Activated naive CD4-positive, alpha-beta T cell treated with Interleukin-2 at 50 U/mL for 16 hours (primary cell): ENCODE measurements around the gene FAM222B.
"Not testable (repeated sequence)": the region's sequence is repeated elsewhere in the genome, so short reads cannot be mapped to it uniquely, and the experiment has no call there.

Source experiments
- DNase-seq: peaks from one replicate; pipeline ENCODE4 v3.0.0-alpha.2; 2020

Gene FAM222B

DNA sequence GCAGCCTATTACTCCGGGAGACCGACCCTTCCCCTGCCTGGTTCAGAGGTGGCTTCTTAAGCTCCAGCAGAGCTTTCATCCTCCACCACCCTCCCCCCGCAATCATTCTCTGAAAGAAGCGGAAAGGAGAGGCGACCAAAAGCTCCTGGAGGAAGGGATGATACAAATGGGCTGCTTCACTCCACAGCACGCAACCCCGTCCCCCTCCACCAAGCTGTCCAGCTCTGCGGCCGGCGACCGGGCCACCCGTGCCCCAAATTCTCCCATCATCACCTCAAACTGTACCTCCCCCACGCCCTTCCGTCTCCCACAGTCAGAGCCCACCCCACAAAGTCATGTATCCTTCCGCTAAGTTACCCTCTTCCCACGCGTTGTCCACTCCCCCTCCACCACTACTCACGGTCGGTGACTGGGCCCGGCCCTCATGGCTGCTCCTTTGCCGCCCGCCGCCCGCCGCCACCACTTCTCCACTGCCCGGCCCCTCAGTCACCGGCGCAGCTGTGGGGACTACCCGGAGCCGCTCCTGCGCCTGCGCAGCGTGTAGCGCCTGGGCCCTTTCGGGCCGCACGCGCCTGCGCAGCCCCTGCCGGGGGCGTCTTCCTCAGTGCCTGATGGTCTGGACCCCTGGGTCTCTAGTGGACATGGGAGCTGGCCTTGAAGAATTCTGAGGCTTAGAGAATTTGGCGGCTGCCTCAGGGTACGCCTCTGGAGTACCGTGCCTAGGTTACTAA lies at the start of gene FAM222B:
Gene FAM222B (minus strand): TSS at position 509 of the 731 bp plus-strand sequence. CDS start 76,123 bp downstream, outside the sequence.
- peak; percentile 89 for DNase-seq

DNA sequence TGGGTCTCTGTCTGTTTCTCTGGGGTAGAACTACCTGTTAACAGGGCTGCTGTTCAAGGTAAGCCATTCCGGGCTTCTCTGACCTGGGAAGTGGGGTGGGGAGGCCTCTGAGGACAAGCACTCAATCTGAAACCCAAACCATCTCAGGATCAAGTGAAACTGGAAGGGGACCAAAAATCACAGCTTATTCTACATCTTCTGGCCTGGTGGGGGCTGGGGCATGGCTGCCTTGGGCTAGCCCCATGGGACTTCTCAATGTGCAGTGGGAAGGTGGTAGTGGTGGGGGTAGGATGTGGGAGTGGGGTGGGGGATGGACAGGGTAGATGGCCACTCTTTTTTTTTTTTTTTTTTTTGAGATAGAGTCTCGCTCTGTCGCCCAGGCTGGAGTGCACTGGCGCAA lies 49.4 kb upstream of the FAM222B start:
- no peak for DNase-seq

DNA sequence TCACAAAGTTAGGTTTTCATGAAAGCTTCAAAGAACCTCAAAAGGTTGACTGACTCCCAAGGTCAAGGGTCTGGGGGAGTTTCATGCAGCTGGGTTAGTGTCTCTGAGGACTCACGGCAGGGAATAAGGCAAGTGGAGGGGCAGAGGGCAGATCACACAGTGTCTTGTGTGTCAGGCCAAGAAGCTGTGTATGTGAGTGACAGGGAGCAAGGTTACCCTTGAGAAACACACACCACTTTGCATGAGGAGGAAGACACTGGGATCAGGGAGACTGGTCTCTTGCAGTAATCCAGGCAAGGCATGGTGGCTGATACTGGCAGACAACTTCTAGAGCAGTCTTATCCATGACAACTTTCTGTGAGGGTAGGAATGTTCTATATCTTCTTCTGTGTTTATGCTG lies 48.6 kb upstream of the FAM222B start:
- no peak for DNase-seq

- no peak for DNase-seq
Measured at GRCh38 chr17:28889996-28890395, 47.4 kb upstream of the FAM222B start.

DNA sequence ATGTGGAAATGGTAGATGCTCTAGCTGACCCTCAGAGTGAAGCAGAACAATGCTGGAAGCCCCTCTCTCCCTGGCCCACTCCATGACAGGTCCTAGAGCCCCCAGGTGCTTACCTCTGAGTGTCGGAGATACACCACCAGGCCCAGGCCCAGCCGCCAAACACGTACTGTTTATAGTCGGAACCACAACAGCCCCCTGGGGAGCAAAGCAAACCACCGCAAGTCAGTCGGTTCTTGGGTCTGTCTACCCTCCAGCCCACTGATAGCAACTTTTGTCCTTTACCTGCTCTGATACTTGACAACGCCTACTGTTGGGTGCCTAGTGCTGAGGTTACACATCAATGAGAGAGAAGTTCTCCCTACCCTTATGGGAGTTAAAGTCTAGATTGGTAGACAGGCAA lies 46.2 kb upstream of the FAM222B start:
- DNase-seq = no peak

GRCh38 chr17:28887871-28888471 lies 45.4 kb upstream of the FAM222B start:
- no peak for DNase-seq

- no peak for DNase-seq
Measured at GRCh38 chr17:28885951-28886350, 43.4 kb upstream of the FAM222B start.

GRCh38 chr17:28885363-28885762 lies 42.8 kb upstream of the FAM222B start:
- DNase-seq = no peak

- DNase-seq = no peak
Measured at GRCh38 chr17:28883967-28884702, 41.5 kb upstream of the FAM222B start.

DNA sequence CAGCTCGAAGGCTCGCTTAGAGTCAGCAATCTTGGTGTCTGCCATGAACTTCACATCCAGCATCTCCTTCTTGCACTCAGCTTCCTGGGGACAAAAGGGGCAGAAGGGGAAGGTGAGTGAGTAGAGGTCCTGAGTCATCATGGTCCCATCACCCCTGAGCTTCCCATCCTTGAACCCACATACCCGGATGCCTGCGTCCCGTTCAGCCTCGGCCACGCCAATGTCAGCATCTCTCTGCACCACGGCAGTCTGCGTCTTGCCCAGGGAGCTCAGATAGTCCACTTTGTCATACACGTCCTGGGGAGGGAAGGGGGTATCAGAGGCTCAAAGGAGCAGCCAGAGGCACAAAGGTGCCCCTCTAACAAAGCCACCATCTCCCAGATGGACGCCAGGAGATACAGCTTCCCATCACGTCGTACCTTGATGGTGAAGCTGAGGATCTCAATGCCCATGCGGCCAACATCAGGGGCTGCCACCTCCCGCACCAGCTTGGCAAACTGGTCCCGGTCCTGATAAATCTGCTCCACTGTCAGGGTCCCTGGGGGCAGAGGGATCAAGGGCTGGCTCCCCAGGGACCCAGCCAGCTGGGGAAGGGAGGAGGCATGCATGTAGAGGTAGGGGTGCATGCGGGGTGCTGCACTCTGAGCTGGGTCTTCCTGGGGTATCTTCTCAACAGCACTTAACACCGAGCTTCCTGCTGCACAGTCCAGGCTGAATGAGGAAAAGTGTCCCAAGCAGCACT lies 39.7 kb upstream of the FAM222B start:
- no peak for DNase-seq

DNA sequence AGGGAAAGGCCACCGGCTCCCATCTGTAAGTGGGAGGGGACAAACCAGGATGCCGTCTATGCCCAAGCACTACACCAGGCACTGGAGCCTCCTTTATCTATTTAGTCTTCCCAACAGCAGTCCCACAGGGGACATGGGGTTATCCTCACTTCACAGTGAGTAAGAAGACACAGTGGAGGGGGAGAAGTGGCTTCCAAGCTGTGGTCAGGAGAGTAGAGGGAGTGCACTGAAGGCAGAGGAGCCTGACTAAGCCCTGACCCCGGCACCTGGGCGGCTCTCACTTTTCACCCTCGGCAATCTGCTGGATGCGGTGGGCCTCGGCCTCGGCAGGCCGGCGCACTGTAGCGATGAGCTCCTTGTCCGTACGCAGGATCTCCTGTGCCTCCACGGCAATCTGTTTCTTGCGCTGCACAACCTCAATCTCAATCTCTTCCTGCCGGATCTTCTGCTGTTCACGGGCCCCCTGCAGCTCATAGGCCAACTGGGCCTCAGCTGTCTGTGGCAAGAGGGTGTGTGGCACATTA lies 39.0 kb upstream of the FAM222B start:
- DNase-seq = no peak

- no peak for DNase-seq
Measured at GRCh38 chr17:28880572-28880945, 38.0 kb upstream of the FAM222B start.

DNA sequence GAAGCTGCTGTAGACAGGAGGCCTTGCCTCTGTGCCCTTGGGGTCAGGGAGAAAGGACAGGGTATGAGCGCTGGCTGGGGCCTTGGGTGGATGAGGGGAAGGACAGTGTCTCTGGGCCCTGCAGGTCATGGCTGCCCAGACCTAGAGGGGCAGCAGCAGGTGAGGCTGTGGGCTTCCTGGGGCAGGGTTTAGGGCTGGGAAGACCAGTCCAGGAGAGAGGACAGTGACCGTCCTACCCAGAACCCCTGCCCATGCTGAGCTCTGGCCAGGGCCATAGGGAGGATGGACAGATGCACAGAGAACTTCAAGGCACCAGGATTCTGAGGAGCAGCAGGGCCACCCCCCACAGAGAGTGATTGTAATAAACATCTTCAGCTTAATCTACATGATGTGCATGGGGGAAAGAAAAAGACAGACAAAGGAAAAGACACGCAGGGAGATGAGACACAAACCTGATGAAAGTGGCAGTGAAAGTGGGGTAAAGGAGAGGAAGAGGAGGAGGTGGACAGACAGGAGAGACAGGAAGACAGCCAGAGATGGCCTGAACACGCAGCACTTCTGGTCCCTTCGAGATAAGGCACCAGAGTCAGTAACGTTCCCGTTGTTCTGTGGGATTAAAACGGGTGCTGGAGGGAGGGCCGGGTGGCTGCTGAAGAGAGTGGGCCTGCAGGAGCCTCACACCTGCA lies 37.4 kb upstream of the FAM222B start:
- DNase-seq = no peak

DNA sequence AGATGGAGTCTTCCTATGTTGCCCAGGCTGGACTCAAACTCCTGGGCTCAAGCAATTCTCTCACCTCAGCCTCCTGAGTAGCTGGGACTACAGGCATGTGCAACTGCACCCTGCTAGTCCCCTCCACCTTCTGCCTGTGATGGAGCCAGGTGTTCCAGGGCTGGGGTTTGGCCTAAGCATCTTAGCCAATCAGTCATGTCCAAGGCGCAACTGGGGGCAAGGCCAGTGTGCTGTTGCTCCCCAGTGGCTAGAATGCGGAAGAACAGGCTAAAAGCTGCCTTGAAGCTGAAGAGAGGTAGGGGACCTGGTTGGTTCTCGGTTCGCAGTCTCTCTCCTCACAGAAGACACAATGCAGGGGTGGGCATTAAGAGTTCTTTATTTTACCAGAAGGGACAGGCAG lies 36.4 kb upstream of the FAM222B start:
- DNase-seq = no peak

DNA sequence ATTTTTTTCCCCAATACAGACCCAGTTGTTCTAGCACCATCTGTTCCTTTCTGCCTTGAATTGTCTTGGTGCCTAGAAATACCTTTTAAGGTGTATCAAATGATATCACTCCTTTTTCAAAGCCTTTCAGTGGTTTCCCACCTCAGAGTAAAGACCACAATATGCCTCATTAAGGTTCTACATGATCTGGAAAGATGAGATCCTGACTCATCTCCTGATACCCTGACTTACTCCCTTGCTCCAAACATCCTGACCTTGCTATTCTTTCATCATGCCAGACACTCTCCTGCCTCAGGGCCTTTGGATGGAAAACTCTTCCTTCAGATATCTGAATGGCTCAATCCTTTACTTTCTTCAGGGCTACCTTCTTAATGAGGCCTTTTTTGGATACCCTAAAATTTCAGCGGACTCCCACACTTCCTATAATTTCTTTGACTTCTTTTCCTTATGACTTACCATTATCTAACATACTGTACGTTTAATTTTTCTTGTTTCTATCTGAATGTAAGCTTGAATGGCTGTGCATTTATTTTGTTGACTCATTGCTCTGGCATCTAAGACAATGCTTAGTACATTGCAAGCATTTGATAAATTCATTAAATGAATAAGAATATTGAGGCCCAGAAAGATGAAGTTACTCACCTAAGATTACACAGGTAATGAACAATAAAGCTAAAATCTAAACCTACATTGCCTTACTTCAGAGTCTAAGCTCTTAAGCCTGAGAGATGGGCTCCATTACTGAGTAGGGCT lies 35.7 kb upstream of the FAM222B start:
- DNase-seq = no peak

DNA sequence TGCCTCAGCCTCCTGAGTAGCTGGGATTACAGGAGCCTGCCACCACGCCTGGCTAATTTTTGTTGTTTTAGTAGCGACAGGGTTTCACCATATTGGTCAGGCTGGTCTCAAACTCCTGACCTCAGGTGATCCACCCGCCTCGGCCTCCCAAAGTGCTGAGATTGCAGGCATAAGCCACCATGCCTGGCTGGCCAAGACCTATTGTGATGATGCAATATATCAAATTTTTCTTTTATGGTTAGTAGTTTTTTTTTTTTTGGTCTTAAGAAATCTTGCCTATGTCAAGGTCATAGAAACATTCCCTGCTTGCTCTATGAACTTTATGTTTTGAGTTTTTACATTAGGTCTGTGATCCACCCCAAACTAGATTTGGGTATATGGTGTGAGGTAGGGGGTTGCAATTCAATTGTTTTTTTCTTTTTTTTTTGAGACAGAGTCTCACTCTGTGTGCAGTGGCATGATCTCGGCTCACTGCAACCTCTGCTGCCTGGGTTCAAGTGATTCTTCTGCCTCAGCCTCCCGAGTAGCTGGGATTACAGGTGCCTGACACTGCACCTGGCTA lies 34.6 kb upstream of the FAM222B start:
- not testable (repeated sequence) for DNase-seq

DNA sequence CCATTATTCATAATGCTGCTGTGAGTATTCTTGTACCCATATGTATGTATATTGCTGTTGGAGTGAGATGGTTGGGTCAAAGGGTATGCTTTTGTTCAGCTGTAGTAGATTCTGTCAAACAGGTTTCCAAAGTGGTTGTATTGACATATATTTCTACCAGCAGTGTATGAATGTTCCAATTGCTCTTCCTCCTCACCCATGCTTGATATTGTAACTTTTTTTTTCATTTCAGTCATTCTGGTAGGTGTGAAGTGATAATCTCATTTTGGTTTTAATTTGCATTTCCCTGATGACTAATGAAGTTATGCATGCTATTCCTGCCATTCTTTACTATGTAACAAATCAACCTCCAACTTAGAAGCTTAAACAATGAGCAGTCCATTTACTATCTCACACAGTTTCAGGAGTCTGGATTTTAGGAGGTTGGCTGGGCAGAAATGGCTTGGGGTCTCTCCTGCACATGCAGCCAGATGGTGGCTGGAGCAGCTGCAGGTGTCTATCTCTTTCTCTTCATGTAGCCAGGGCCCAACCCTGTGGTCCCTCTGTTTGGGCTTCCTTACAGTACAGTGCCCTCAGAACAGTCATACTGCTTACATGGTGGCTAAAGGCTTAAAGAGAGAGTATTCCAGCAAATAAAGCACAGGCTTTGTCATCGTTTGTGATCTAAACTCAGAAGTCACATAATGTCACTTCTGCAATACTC lies 33.4 kb upstream of the FAM222B start:
- DNase-seq = no peak

GRCh38 chr17:28874750-28875149 lies 32.2 kb upstream of the FAM222B start:
- DNase-seq = no peak

DNA sequence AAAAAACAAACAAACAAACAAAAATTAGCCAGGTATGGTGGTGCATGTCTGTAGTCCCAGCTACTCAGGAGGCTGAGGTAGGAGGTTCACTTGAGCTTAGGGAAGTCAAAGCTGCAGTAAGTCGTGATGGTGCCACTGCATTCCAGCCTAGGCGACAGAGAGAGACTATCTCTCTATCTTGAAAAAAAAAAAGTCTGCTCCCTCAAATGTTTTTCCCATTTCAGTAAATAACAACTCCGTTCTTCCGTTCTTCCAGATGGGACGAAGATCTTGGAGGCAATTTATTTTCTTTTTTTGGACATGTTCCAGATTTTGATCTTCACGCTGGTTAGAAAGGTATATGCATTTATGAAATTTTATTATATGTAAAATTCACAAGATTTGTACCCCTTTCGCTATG lies 31.2 kb upstream of the FAM222B start:
- no peak for DNase-seq

DNA sequence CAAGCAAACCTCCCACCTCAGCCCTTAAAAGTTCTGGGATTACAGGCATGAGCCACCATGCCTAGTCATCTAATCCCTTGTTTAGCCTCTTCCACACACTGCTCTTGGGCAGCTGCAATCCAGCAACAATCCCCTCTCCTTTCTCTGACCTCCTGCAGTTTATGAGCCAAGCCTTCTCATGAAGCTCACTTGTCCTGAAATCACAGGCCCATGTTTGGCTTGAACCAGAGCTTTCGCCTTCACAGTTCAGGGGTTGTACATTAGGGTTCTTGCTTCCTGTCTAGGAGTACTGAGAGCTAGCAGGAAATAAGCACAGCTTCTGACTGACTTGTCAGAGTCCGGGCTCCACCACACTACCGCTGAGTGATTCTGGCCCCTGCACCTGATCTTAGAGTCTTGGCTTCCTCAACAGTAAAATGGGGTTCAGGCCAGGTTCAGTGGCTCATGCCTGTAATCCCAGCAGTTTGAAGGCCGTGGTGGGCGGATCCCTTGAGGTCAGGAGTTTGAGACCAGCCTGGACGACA lies 28.5 kb upstream of the FAM222B start:
- peak; percentile 21 for DNase-seq

- DNase-seq = no peak
Measured at GRCh38 chr17:28867276-28867675, 24.7 kb upstream of the FAM222B start.
